Neural progenitor cell (in vitro differentiated cells): ENCODE data around the gene ISG15. TPM values are rescaled to one million over a fixed set of nuclear protein-coding genes. Genes with fewer than 3 reads are reported as not detected.

ENCODE experiments used
- DNase-seq: peaks from one replicate; pipeline ENCODE4 v3.0.0-alpha.2; 2016; ENCODE audit warnings: low spot score
- H2AFZ ChIP-seq: fragments of 200-600 bp; sonication (generic); replicated peaks from 2 replicates; pipeline ENCODE4 v1.6.1; 2016; ENCODE audit warnings: antibody characterized with exemption
- H3F3A ChIP-seq: fragments of 200-600 bp; sonication (generic); 2 replicates; pipeline ENCODE4 v1.6.1; 2016; ENCODE audit warnings: antibody characterized with exemption, low read depth
- H3K27ac ChIP-seq: fragments of 200-600 bp; sonication (generic); 2 replicates; pipeline ENCODE4 v1.5.1; 2016; ENCODE audit warnings: mild to moderate bottlenecking
- H3K27me3 ChIP-seq: fragments of 200-600 bp; sonication (generic); 2 replicates; pipeline ENCODE4 v1.6.1; 2016; ENCODE audit warnings: mild to moderate bottlenecking, moderate library complexity
- H3K36me3 ChIP-seq: fragments of 200-600 bp; sonication (generic); 2 replicates; pipeline ENCODE4 v1.5.1; 2016
- H3K4me1 ChIP-seq: fragments of 200-600 bp; sonication (generic); 2 replicates; pipeline ENCODE4 v1.6.1; 2016; ENCODE audit warnings: mixed run types
- H3K4me2 ChIP-seq: fragments of 200-600 bp; sonication (generic); 2 replicates; pipeline ENCODE4 v1.6.1; 2016
- H3K4me3 ChIP-seq: fragments of 200-600 bp; sonication (generic); 2 replicates; pipeline ENCODE4 v1.5.1; 2016
- H3K79me2 ChIP-seq: fragments of 200-600 bp; sonication (generic); 2 replicates; pipeline ENCODE4 v1.6.1; 2016; ENCODE audit warnings: low read depth
- H3K9ac ChIP-seq: fragments of 200-600 bp; sonication (generic); 2 replicates; pipeline ENCODE4 v1.6.1; 2016
- H3K9me3 ChIP-seq: fragments of 200-600 bp; sonication (generic); 2 replicates; pipeline ENCODE4 v1.5.1; 2016; ENCODE audit warnings: low read depth
- H4K20me1 ChIP-seq: fragments of 200-600 bp; sonication (generic); 2 replicates; pipeline ENCODE4 v1.6.1; 2016; ENCODE audit warnings: low read depth
- H3K27ac Mint-ChIP-seq: 3 replicates; pipeline ENCODE4 v1.8.0; 2021; ENCODE audit warnings: mixed read lengths
- H3K27me3 Mint-ChIP-seq: 2 replicates; pipeline ENCODE4 v1.8.0; 2022; ENCODE audit warnings: low read depth, mild to moderate bottlenecking, inconsistent platforms, moderate library complexity, mixed read lengths; ENCODE audit not compliant: insufficient read depth
- H3K36me3 Mint-ChIP-seq: 3 replicates; pipeline ENCODE4 v1.8.0; 2021; ENCODE audit warnings: mixed read lengths
- H3K4me1 Mint-ChIP-seq: 3 replicates; pipeline ENCODE4 v1.8.0; 2021; ENCODE audit warnings: mixed read lengths
- H3K4me3 Mint-ChIP-seq: 3 replicates; pipeline ENCODE4 v1.8.0; 2021; ENCODE audit warnings: mild to moderate bottlenecking, moderate library complexity, mixed read lengths
- H3K9me3 Mint-ChIP-seq: 3 replicates; pipeline ENCODE4 v1.8.0; 2020; ENCODE audit warnings: mixed read lengths
- CTCF ChIP-seq: fragments of 200-600 bp; sonication (generic); IDR thresholded peaks from 2 replicates; pipeline ENCODE4 v1.5.1; 2017; ENCODE audit warnings: antibody characterized with exemption, mild to moderate bottlenecking
- EZH2 ChIP-seq: fragments of 200-600 bp; sonication (generic); IDR thresholded peaks from 2 replicates; pipeline ENCODE4 v1.6.1; 2017; ENCODE audit warnings: antibody characterized with exemption, mild to moderate bottlenecking, moderate library complexity
- EZH2phosphoT487 ChIP-seq: fragments of 200-600 bp; sonication (generic); IDR thresholded peaks from 2 replicates; pipeline ENCODE4 v1.6.1; 2017; ENCODE audit warnings: antibody characterized with exemption
- total RNA-seq: library from RNA; depleted of rRNA; stranded (reverse); fragments of >200 nt; gene quantifications from 2 replicates; pipeline ENCODE4 v1.2.3, GENCODE V29; 2015; ENCODE audit warnings: low replicate concordance

The ISG15 gene
- total RNA-seq, 1 donor from 2014 or later, result 22.4 TPM

GRCh38 chr1:970973-971730, 42.1 kb upstream of the ISG15 start:
- peaks cover 46% of the 10 kb centered on the region for H3K27me3 Mint-ChIP-seq
- Histone ChIP-seq H3K27me3 (peaks cover 100% of the 10 kb centered on the region), H3K4me3 (no peak overlapping the region)

GRCh38 chr1:971751-972506, 41.4 kb upstream of the ISG15 start:
- H3K27me3 ChIP-seq, result peaks cover 95% of the 10 kb centered on the region
- peaks cover 15% of the 10 kb centered on the region for H4K20me1 ChIP-seq
- H3K9ac ChIP-seq, result no peak overlapping the region
- no peaks in the 10 kb centered on the region for H3K9me3 ChIP-seq
- Mint-ChIP-seq H3K27ac (no peak overlapping the region), H3K27me3 (peaks cover 45% of the 10 kb centered on the region), H3K9me3 (peaks cover 2% of the 10 kb centered on the region), H3K4me3 (no peak overlapping the region), H3K36me3 (no peaks in the 10 kb centered on the region), H3K4me1 (peaks cover 4% of the 10 kb centered on the region)
- H3K4me2 ChIP-seq, result no peak overlapping the region
- DNase-seq, result no peak
- H3F3A ChIP-seq, result peaks cover 17% of the 10 kb centered on the region
- H3K79me2 ChIP-seq, result no peaks in the 10 kb centered on the region
- no peak overlapping the region for H2AFZ ChIP-seq
- H3K4me1 ChIP-seq, result no peaks in the 10 kb centered on the region
- no peak overlapping the region for H3K27ac ChIP-seq
- H3K4me3 ChIP-seq, result no peak overlapping the region
- no peak for TF ChIP-seq EZH2phosphoT487
- TF ChIP-seq EZH2, result no peak
- no peak for TF ChIP-seq CTCF
- no peaks in the 10 kb centered on the region for H3K36me3 ChIP-seq

More at GRCh38 chr1:970973-971730, 42.1 kb upstream of the ISG15 start:
- H3K27ac ChIP-seq, result no peak overlapping the region
- H3K4me3 Mint-ChIP-seq, result no peak overlapping the region
- peaks cover 20% of the 10 kb centered on the region for H4K20me1 ChIP-seq
- peaks cover 2% of the 10 kb centered on the region for H3K9me3 Mint-ChIP-seq
- no peak overlapping the region for H3K27ac Mint-ChIP-seq
- H3K36me3 Mint-ChIP-seq, result no peaks in the 10 kb centered on the region
- no peaks in the 10 kb centered on the region for H3K9me3 ChIP-seq
- no peaks in the 10 kb centered on the region for H3K79me2 ChIP-seq
- no peak overlapping the region for H3K4me2 ChIP-seq
- TF ChIP-seq EZH2 (no peak), EZH2phosphoT487 (no peak), CTCF (no peak)
- no peak overlapping the region for H2AFZ ChIP-seq
- DNase-seq, result no peak
- no peak overlapping the region for H3K9ac ChIP-seq
- H3K4me1 Mint-ChIP-seq, result peaks cover 4% of the 10 kb centered on the region
- peaks cover 4% of the 10 kb centered on the region for H3K4me1 ChIP-seq
- H3F3A ChIP-seq, result peaks cover 17% of the 10 kb centered on the region
- H3K36me3 ChIP-seq, result no peaks in the 10 kb centered on the region

GRCh38 chr1:972726-973458, 40.4 kb upstream of the ISG15 start:
- no peaks in the 10 kb centered on the region for H3K36me3 Mint-ChIP-seq
- no peak overlapping the region for H3K4me2 ChIP-seq
- TF ChIP-seq EZH2phosphoT487, result no peak
- TF ChIP-seq CTCF, result no peak
- no peak for TF ChIP-seq EZH2
- H3K9ac ChIP-seq, result no peak overlapping the region
- no peak overlapping the region for H3K4me3 Mint-ChIP-seq
- peaks cover 17% of the 10 kb centered on the region for H3F3A ChIP-seq
- H3K4me3 ChIP-seq, result no peak overlapping the region
- peaks cover 4% of the 10 kb centered on the region for H3K4me1 Mint-ChIP-seq
- DNase-seq, result no peak
- no peak overlapping the region for H3K27ac Mint-ChIP-seq
- H3K4me1 ChIP-seq, result no peaks in the 10 kb centered on the region
- peaks cover 86% of the 10 kb centered on the region for H3K27me3 ChIP-seq
- H4K20me1 ChIP-seq, result peaks cover 7% of the 10 kb centered on the region
- no peaks in the 10 kb centered on the region for H3K9me3 ChIP-seq
- H3K79me2 ChIP-seq, result no peaks in the 10 kb centered on the region
- no peaks in the 10 kb centered on the region for H3K36me3 ChIP-seq
- peaks cover 2% of the 10 kb centered on the region for H3K9me3 Mint-ChIP-seq
- no peak overlapping the region for H2AFZ ChIP-seq
- H3K27ac ChIP-seq, result no peak overlapping the region
- H3K27me3 Mint-ChIP-seq, result peaks cover 38% of the 10 kb centered on the region
